Measurements from ENCODE around the gene TMEM108. TPM values are rescaled to one million over a fixed set of nuclear protein-coding genes. Genes with fewer than 3 reads are reported as not detected.

TMEM108 gene
- total and polyA plus RNA-seq, 12 donors, result 0.40 to 4.0 (median 1.5) TPM

GRCh38 chr3:133381346-133382109 lies 343.3 kb downstream of the TMEM108 start:
- Histone ChIP-seq H3K4me1 (peaks cover 0 to 7% (median 0%) of the 10 kb centered on the region in 9 donors), H3K27ac (no peak overlapping the region), H3K36me3 (no peaks in the 10 kb centered on the region), H3K4me3 (no peak overlapping the region), H3K9me3 (no peaks in the 10 kb centered on the region), H3K27me3 (peaks cover 0 to 9% (median 0%) of the 10 kb centered on the region in 7 donors)
- no peak for TF ChIP-seq CTCF (IDR thresholded peaks at IDR 0.05)
- no peak for DNase-seq
- no peak for ATAC-seq
- intact Hi-C loops (cut with DNase I), result loop anchor here in 6 of 10 donors (2.0 to 10.0 kb wide), 5 partner anchors 339 to 649 kb away; no protein-coding TSS in a partner anchor
- WGBS, 2 donors, result 67 to 69% methylated on average over 4 of the region's 4 CpGs

- H3K27ac ChIP-seq, result no peak overlapping the region
- DNase-seq (no peak), ATAC-seq (no peak)
- TF ChIP-seq CTCF (IDR thresholded peaks at IDR 0.05), result no peak
- no peaks in the 10 kb centered on the region for H3K36me3 ChIP-seq
- no peak overlapping the region for H3K4me3 ChIP-seq
- peaks cover 0 to 7% (median 0%) of the 10 kb centered on the region in 9 donors for H3K4me1 ChIP-seq
- WGBS, 2 donors, result 66 to 86% methylated on average over 3 of the region's 3 CpGs
- H3K27me3 ChIP-seq, result peaks cover 0 to 9% (median 0%) of the 10 kb centered on the region in 7 donors
- intact Hi-C loops (cut with DNase I), result loop anchor here in 5 of 10 donors (5.0 to 10.0 kb wide), 4 partner anchors 341 to 651 kb away; no protein-coding TSS in a partner anchor
- no peaks in the 10 kb centered on the region for H3K9me3 ChIP-seq
These were observed 345.0 kb downstream of the TMEM108 start for GRCh38 chr3:133383175-133383574.

GRCh38 chr3:133383741-133384140 lies 345.6 kb downstream of the TMEM108 start:
- Histone ChIP-seq H3K9me3 (no peaks in the 10 kb centered on the region), H3K36me3 (no peaks in the 10 kb centered on the region), H3K27me3 (peaks cover 0 to 9% (median 0%) of the 10 kb centered on the region in 7 donors), H3K4me3 (no peak overlapping the region), H3K27ac (no peak overlapping the region), H3K4me1 (peaks cover 0 to 7% (median 0%) of the 10 kb centered on the region in 9 donors)
- DNase-seq, result no peak
- no peak for ATAC-seq
- WGBS, 2 donors, result 76 to 80% methylated on average over 5 of the region's 5 CpGs
- intact Hi-C loops (cut with DNase I), result loop anchor here in 9 of 10 donors (1.0 to 10.0 kb wide), 9 partner anchors 39 to 653 kb away; no protein-coding TSS in a partner anchor
- no peak for TF ChIP-seq CTCF (IDR thresholded peaks at IDR 0.05)

- H3K27ac ChIP-seq, result no peak overlapping the region
- peaks cover 0 to 7% (median 0%) of the 10 kb centered on the region in 9 donors for H3K4me1 ChIP-seq
- DNase-seq, result peak; percentile 55 to 60
- WGBS, 2 donors, result 19 to 23% methylated on average over 13 of the region's 13 CpGs
- H3K4me3 ChIP-seq, result no peak overlapping the region
- peaks cover 0 to 9% (median 0%) of the 10 kb centered on the region in 7 donors for H3K27me3 ChIP-seq
- no peaks in the 10 kb centered on the region for H3K36me3 ChIP-seq
- peak; percentile 87 to 93 (median 89) for ATAC-seq
- H3K9me3 ChIP-seq, result no peaks in the 10 kb centered on the region
- intact Hi-C loops (cut with DNase I), result loop anchor here in 9 of 10 donors (1.0 to 10.0 kb wide), 9 partner anchors 38 to 654 kb away; no protein-coding TSS in a partner anchor
- TF ChIP-seq CTCF (IDR thresholded peaks at IDR 0.05), result peak; percentile 46 to 86 (median 78)
These were observed 346.3 kb downstream of the TMEM108 start for GRCh38 chr3:133384331-133385027.
